Measurements from ENCODE around the gene SH3GLB2. TPM values are rescaled to one million over a fixed set of nuclear protein-coding genes. Genes with fewer than 3 reads are reported as not detected.
A peak's percentile ranks its signal among the peaks of the same experiment; 100 is the strongest.
"Not testable (repeated sequence)": the region's sequence is repeated elsewhere in the genome, so short reads cannot be mapped to it uniquely, and the experiment has no call there.

The SH3GLB2 gene
- total RNA-seq, 1 donor from 2014 or later: 90.1 TPM

- H3K4me3 ChIP-seq (ENCODE audit: low read depth, low read length): peak overlapping the region; percentile 87
- no peak for DNase-seq (ENCODE audit: low read depth)
Observed at GRCh38 chr9:129036923-129037766, 9.0 kb upstream of the SH3GLB2 start.

DNA sequence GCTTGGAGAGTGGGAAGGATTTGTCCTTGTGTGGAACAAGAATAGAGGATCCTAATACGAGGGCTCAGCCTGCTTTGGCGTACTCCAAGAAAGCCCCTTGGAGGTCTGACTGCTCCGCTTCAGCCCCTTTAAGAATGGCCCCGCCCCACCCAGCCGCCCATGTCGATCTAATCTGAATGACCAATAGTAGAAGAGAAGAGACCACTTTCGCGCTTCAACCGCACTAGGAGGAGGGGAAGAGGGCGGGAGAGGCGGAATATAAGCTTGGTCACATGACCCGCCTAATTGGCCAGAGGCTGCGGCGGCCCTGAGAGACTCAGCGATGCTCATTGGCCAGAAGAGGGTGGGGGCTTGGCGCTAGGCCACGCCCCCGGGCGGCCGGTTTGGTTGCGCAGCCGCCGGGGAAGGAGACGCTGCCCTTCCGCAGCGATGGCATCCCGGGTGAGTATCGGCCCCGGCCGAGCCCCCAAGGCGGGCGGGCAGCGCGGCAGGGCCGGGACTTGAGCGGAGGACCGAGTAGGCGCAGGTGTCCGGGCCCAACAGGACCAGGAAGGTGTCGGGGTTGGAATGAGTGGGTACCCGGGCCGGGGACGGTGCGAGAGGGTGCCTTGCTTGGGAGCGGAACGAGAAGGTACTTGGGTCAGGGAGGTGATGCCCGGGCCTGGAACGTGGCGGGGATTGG is 8.3 kb upstream of the SH3GLB2 start, which contains the start of gene MIGA2:
Gene MIGA2, plus strand, starts transcription at position 386 of the 682 bp plus-strand sequence. CDS start 3,969 bp downstream, outside the sequence.
- DNase-seq (ENCODE audit: low read depth): peak; percentile 89
- H3K4me3 ChIP-seq (ENCODE audit: low read depth, low read length): peak within 1 kb of the TSS; percentile 87
- TF ChIP-seq, protein P1, sequence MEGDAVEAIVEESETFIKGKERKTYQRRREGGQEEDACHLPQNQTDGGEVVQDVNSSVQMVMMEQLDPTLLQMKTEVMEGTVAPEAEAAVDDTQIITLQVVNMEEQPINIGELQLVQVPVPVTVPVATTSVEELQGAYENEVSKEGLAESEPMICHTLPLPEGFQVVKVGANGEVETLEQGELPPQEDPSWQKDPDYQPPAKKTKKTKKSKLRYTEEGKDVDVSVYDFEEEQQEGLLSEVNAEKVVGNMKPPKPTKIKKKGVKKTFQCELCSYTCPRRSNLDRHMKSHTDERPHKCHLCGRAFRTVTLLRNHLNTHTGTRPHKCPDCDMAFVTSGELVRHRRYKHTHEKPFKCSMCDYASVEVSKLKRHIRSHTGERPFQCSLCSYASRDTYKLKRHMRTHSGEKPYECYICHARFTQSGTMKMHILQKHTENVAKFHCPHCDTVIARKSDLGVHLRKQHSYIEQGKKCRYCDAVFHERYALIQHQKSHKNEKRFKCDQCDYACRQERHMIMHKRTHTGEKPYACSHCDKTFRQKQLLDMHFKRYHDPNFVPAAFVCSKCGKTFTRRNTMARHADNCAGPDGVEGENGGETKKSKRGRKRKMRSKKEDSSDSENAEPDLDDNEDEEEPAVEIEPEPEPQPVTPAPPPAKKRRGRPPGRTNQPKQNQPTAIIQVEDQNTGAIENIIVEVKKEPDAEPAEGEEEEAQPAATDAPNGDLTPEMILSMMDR (conservative IDR thresholded peaks at IDR 0.05; ENCODE audit: low read depth, low read length): no peak

More at GRCh38 chr9:129036923-129037766, 9.0 kb upstream of the SH3GLB2 start:
- TF ChIP-seq, protein P1 (conservative IDR thresholded peaks at IDR 0.05; ENCODE audit: low read depth, low read length): no peak

DNA sequence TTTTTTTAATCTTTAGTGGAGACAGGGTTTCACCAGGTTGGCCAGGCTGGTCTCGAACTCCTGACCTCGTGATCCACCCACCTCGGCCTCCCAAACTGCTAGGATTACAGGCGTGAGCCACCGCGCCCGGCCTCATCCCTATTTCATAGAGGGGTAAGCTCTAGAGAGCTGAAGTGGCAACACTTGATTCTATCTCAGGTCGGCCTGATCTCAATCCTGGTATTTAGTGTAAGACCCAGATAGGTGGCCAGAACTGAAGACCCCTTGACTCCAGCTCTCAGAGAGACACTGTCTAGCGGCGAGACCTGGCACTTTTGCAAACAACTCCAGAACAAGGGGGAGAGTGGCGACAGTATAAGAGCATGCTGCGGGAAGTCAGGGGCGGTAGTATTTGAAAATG is 7.7 kb upstream of the SH3GLB2 start:
- not testable (repeated sequence) for DNase-seq (ENCODE audit: low read depth)
- peak overlapping the region; percentile 87 for H3K4me3 ChIP-seq (ENCODE audit: low read depth, low read length)

GRCh38 chr9:129033216-129033615 is 5.1 kb upstream of the SH3GLB2 start:
- TF ChIP-seq, protein P1 (conservative IDR thresholded peaks at IDR 0.05; ENCODE audit: low read depth, low read length): no peak
- no peak overlapping the region for H3K4me3 ChIP-seq (ENCODE audit: low read depth, low read length)
- DNase-seq (ENCODE audit: low read depth): no peak

- DNase-seq (ENCODE audit: low read depth): no peak
- H3K4me3 ChIP-seq (ENCODE audit: low read depth, low read length): no peak overlapping the region
- TF ChIP-seq, protein P1 (conservative IDR thresholded peaks at IDR 0.05; ENCODE audit: low read depth, low read length): no peak
Observed at GRCh38 chr9:129032541-129033159, 4.5 kb upstream of the SH3GLB2 start.

GRCh38 chr9:129031514-129031913 is 3.4 kb upstream of the SH3GLB2 start:
- TF ChIP-seq, protein P1 (conservative IDR thresholded peaks at IDR 0.05; ENCODE audit: low read depth, low read length): no peak
- H3K4me3 ChIP-seq (ENCODE audit: low read depth, low read length): no peak overlapping the region
- DNase-seq (ENCODE audit: low read depth): no peak

DNA sequence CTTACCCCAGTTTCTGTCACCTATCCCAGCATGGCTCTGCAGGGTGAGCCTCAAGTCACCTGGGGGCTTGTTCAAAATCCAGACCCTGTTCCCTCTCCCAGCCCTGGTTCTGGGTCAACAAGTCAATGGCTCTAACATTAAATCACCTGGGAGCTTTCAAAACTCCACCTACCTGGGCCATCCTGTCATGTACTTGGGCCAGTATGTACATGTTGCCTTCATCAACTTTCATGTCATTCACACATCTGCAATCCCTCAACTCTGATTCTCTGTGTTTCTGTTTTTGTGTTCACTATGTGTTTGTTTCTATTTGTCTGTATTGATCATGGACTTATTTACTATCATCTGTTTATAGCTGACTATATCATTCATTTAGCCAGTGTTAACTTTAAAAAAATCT is 2.1 kb upstream of the SH3GLB2 start:
- TF ChIP-seq, protein P1 (conservative IDR thresholded peaks at IDR 0.05; ENCODE audit: low read depth, low read length): no peak
- no peak overlapping the region for H3K4me3 ChIP-seq (ENCODE audit: low read depth, low read length)
- DNase-seq (ENCODE audit: low read depth): no peak
